Skeletal muscle satellite cell (primary cell): ENCODE results near the gene DHRS12.

Source experiments
- H3K27me3 ChIP-seq: 2 replicates; pipeline ENCODE4 v1.7.0; 2013; ENCODE audit warnings: low read length; ENCODE audit not compliant: control insufficient read depth, insufficient read depth
- H3K36me3 ChIP-seq: 2 replicates; pipeline ENCODE4 v1.7.0; 2013; ENCODE audit warnings: mild to moderate bottlenecking, control low read depth, low read length; ENCODE audit not compliant: insufficient read depth
- H3K4me1 ChIP-seq: 2 replicates; pipeline ENCODE4 v1.7.0; 2013; ENCODE audit warnings: low read length; ENCODE audit not compliant: control insufficient read depth, insufficient read depth
- H3K4me2 ChIP-seq: 2 replicates; pipeline ENCODE4 v1.7.0; 2013; ENCODE audit warnings: mild to moderate bottlenecking, low read length
- H3K4me3 ChIP-seq: 2 replicates; pipeline ENCODE4 v1.7.0; 2013; ENCODE audit warnings: low read length
- H3K9ac ChIP-seq: 2 replicates; pipeline ENCODE4 v1.7.0; 2013; ENCODE audit warnings: mild to moderate bottlenecking, low read depth, low read length, moderate library complexity
- H3K9me3 ChIP-seq: replicated peaks from 2 replicates; pipeline ENCODE4 v1.7.0; 2013; ENCODE audit warnings: mild to moderate bottlenecking, control low read depth, low read length

DHRS12 gene

DNA sequence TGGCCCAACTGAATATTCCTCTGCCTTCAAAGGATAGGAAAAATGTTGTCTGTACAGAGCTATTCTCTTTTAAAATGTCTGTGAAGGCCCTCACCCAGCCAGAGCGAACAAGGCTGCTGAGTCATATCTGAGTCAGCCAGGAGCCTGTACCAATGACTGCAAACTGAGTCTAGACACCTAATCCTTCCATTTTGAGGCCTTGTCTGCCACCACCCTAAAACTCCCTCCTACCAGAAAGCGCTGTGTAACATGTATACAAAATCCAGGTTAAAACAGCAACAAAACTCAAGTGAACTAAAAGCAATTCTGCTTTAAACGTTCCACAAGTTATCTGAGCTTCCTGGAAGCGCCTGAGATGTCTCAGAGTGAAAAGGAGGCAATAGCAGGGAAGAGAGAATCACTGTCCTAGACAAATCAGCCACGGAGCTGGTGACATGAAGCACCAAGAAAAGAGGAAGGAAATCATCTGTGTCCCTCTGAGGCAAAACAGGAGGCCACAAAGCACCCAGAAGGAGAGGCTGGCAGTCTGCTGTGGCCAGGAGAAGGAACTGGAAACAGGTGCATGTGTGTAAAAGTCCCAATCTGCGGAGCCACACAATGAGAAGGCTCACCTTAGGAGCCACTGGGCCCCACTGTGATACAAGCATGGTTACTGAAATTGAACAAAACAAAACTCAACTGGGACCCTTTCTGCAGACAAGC is 10.2 kb downstream of the DHRS12 start:
- no peaks in the 10 kb centered on the region for H3K36me3 ChIP-seq
- H3K4me3 ChIP-seq, result no peak overlapping the region
- H3K27me3 ChIP-seq, result no peaks in the 10 kb centered on the region
- H3K4me2 ChIP-seq, result no peak overlapping the region
- H3K4me1 ChIP-seq, result peaks cover 12% of the 10 kb centered on the region
- H3K9ac ChIP-seq, result no peak overlapping the region
- H3K9me3 ChIP-seq, result no peaks in the 10 kb centered on the region

DNA sequence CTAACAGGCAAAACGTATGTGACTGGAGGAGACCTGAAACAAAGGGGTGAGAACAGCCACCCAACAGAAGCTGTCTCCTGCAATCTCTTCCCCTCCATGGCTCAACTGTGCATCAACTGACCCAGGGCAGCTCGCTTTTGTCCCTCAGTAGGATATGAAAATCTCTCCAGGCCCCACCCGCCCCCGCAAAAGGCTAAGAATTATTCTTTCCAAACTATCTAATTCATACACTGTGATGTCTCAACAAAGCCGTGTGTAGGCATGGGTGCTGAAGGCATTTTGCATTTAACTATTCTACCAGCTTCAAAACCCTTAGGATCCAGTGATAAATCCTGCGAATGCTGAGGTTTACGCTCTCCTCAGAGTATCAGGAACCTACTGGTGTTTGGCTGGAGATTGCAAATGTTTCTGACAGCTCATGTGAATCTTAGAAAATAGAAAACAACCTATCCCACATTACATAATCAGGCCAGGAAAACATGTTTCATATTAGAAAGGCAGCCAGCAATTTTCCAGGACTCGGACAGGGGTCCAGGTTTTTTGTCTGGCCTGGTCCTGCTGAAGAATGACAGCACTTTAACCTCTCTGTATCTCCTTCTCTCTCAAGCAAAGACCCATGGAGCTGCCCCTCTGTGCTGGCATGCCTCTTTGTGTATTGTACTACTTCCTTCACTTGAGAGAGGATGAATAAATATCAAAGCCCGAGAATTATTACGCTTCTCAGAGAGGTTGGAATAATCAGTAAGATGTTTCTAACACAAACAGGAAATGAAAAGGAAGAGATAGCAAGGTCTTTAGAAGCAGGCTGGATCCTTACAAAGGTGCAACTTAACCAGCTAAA is 17.3 kb downstream of the DHRS12 start:
- H3K27me3 ChIP-seq, result no peaks in the 10 kb centered on the region
- peaks cover 20% of the 10 kb centered on the region for H3K4me1 ChIP-seq

GRCh38 chr13:51785712-51786424 is 18.1 kb downstream of the DHRS12 start:
- Histone ChIP-seq H3K9ac (no peak overlapping the region), H3K9me3 (no peaks in the 10 kb centered on the region), H3K4me3 (peak overlapping the region; percentile 35), H3K36me3 (no peaks in the 10 kb centered on the region), H3K4me2 (peak overlapping the region; percentile 57), H3K27me3 (no peaks in the 10 kb centered on the region), H3K4me1 (peaks cover 20% of the 10 kb centered on the region)

More for the DNA sequence above, 17.3 kb downstream of the DHRS12 start:
- Histone ChIP-seq H3K4me2 (peak overlapping the region; percentile 57), H3K9me3 (no peaks in the 10 kb centered on the region), H3K36me3 (no peaks in the 10 kb centered on the region), H3K9ac (no peak overlapping the region), H3K4me3 (peak overlapping the region; percentile 35)

- no peaks in the 10 kb centered on the region for H3K27me3 ChIP-seq
- no peaks in the 10 kb centered on the region for H3K36me3 ChIP-seq
- peaks cover 20% of the 10 kb centered on the region for H3K4me1 ChIP-seq
- H3K9me3 ChIP-seq, result no peaks in the 10 kb centered on the region
- H3K4me3 ChIP-seq, result no peak overlapping the region
- H3K9ac ChIP-seq, result no peak overlapping the region
- H3K4me2 ChIP-seq, result no peak overlapping the region
These were observed 19.9 kb downstream of the DHRS12 start for GRCh38 chr13:51784097-51784496.

- Histone ChIP-seq H3K36me3 (no peaks in the 10 kb centered on the region), H3K9me3 (no peaks in the 10 kb centered on the region), H3K9ac (no peak overlapping the region), H3K4me2 (no peak overlapping the region), H3K27me3 (no peaks in the 10 kb centered on the region), H3K4me1 (peaks cover 20% of the 10 kb centered on the region), H3K4me3 (no peak overlapping the region)
These were observed 20.4 kb downstream of the DHRS12 start for GRCh38 chr13:51783428-51784094.

DNA sequence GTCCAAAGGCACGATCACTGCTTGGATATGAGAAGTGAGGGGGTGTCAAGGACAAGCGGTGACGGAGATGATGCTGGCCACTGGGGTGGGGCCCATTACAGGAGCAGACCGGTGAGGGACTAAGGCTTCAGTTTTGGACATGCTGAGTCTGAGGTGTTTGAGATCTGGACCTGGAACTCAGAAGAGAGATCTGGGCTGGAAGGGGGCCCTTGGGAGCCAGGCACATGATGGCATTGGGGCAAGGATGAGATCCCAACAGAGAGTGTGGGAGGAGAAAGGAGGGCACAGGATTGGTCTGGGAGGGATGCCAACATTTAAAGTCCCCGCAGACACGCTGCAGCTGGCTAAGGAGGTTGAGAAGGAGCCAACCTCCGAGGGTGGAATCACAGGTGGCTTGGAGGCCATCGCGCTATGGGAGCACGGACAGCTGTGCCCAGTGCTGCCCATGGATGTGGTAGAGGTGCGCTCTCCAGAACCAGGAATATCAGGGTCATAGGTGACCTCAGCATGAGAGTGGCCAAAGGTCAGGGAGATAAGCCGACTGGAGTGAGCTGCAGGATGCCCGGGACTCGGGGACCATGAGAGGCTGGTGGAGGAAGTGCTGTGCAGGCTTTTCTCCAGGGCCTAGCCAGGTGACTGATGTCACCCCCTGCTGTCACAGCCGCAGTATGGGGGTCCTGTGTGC is 21.8 kb downstream of the DHRS12 start:
- H3K4me3 ChIP-seq, result no peak overlapping the region
- H3K9ac ChIP-seq, result no peak overlapping the region
- no peak overlapping the region for H3K4me2 ChIP-seq
- peaks cover 3% of the 10 kb centered on the region for H3K27me3 ChIP-seq
- no peaks in the 10 kb centered on the region for H3K36me3 ChIP-seq
- H3K4me1 ChIP-seq, result peaks cover 19% of the 10 kb centered on the region
- no peaks in the 10 kb centered on the region for H3K9me3 ChIP-seq

- H3K9ac ChIP-seq, result no peak overlapping the region
- H3K36me3 ChIP-seq, result no peaks in the 10 kb centered on the region
- peaks cover 3% of the 10 kb centered on the region for H3K27me3 ChIP-seq
- no peaks in the 10 kb centered on the region for H3K9me3 ChIP-seq
- H3K4me3 ChIP-seq, result no peak overlapping the region
- H3K4me2 ChIP-seq, result no peak overlapping the region
- peaks cover 12% of the 10 kb centered on the region for H3K4me1 ChIP-seq
These were observed 22.5 kb downstream of the DHRS12 start for GRCh38 chr13:51781246-51782022.

GRCh38 chr13:51780099-51780498 is 23.9 kb downstream of the DHRS12 start:
- H3K9me3 ChIP-seq, result no peaks in the 10 kb centered on the region

DNA sequence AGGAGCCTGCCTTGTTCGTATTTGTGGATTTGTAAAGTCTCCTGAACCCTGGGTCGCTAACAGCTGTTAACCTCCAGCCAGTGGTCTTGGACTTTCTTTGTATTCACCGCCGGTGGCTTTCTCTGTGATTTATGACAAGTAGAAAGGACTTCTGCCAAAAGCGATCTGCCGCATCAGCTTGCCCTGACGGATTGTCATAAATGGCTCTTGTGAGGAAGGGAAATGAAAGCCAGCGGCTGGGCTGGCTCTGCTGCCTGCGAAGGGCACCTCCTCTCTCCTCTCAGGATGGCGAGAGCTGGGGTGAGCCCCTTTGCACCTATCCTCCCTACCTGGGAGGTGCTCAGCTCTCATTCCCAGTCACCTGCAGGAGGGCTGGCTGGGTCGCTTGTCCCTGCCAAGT is 25.6 kb downstream of the DHRS12 start:
- Histone ChIP-seq H3K9ac (no peak overlapping the region), H3K4me2 (no peak overlapping the region), H3K27me3 (peaks cover 8% of the 10 kb centered on the region), H3K9me3 (no peaks in the 10 kb centered on the region), H3K4me1 (no peaks in the 10 kb centered on the region), H3K4me3 (no peak overlapping the region), H3K36me3 (no peaks in the 10 kb centered on the region)

More at GRCh38 chr13:51780099-51780498, 23.9 kb downstream of the DHRS12 start:
- Histone ChIP-seq H3K4me1 (no peaks in the 10 kb centered on the region), H3K4me2 (no peak overlapping the region), H3K4me3 (no peak overlapping the region), H3K36me3 (no peaks in the 10 kb centered on the region), H3K27me3 (peaks cover 3% of the 10 kb centered on the region), H3K9ac (no peak overlapping the region)

GRCh38 chr13:51777921-51778320 is 26.0 kb downstream of the DHRS12 start:
- Histone ChIP-seq H3K27me3 (peaks cover 9% of the 10 kb centered on the region), H3K9me3 (no peaks in the 10 kb centered on the region), H3K4me2 (no peak overlapping the region), H3K36me3 (no peaks in the 10 kb centered on the region), H3K4me3 (no peak overlapping the region), H3K9ac (no peak overlapping the region), H3K4me1 (no peaks in the 10 kb centered on the region)
